ENCODE data around the gene C1orf74. TPM values are rescaled to one million over a fixed set of nuclear protein-coding genes. Genes with fewer than 3 reads are reported as not detected.
A peak's percentile ranks its signal among the peaks of the same experiment; 100 is the strongest.

C1orf74 gene
- total RNA-seq, 1 donor from 2014 or later, result 2.2 TPM

GRCh38 chr1:209770636-209771415 is 13.5 kb downstream of the C1orf74 start:
- Histone ChIP-seq H3K4me3 (ENCODE audit: insufficient read depth, low read depth, low read length) (no peak overlapping the region), H3K4me1 (ENCODE audit: insufficient read depth, low read length) (peaks cover 23% of the 10 kb centered on the region), H3K4me2 (ENCODE audit: low read length) (no peak overlapping the region), H3K36me3 (ENCODE audit: insufficient read depth, low read length) (no peaks in the 10 kb centered on the region), H3K9me3 (ENCODE audit: insufficient read depth, low read depth, low read length) (no peaks in the 10 kb centered on the region), H3K79me2 (ENCODE audit: insufficient read depth, low read length) (no peaks in the 10 kb centered on the region), H3K27me3 (ENCODE audit: insufficient read depth, low read length) (no peaks in the 10 kb centered on the region), H3K9ac (ENCODE audit: low read length) (no peak overlapping the region), H3K27ac (ENCODE audit: low read depth, low read length) (no peak overlapping the region), H4K20me1 (ENCODE audit: insufficient read depth, low read length) (no peaks in the 10 kb centered on the region), H2AFZ (ENCODE audit: low read depth, low read length) (no peak overlapping the region)
- Mint-ChIP-seq H3K4me3 (ENCODE audit: unreplicated experiment) (no peak overlapping the region), H3K27ac (ENCODE audit: unreplicated experiment) (no peak overlapping the region), H3K9me3 (ENCODE audit: unreplicated experiment) (no peaks in the 10 kb centered on the region), H3K27me3 (ENCODE audit: low read depth, unreplicated experiment) (peaks cover 2% of the 10 kb centered on the region), H3K4me1 (ENCODE audit: low read depth, unreplicated experiment) (peaks cover 7% of the 10 kb centered on the region), H3K36me3 (ENCODE audit: low read depth, unreplicated experiment) (no peaks in the 10 kb centered on the region)
- FAIRE-seq (no peak), DNase-seq (ENCODE audit: low read depth) (no peak)
- no peak for TF ChIP-seq CTCF (IDR thresholded peaks at IDR 0.05; ENCODE audit: insufficient read depth, low read depth, low read length)
- no peak for TF ChIP-seq EZH2 (IDR thresholded peaks at IDR 0.05; ENCODE audit: insufficient read depth, low read length)

- H3K27me3 ChIP-seq (ENCODE audit: insufficient read depth, low read length), result no peaks in the 10 kb centered on the region
- no peak overlapping the region for H3K4me3 Mint-ChIP-seq (ENCODE audit: unreplicated experiment)
- peak overlapping the region; percentile 69 for H3K4me2 ChIP-seq (ENCODE audit: low read length)
- DNase-seq (ENCODE audit: low read depth), result peak; percentile 12
- no peaks in the 10 kb centered on the region for H3K36me3 Mint-ChIP-seq (ENCODE audit: low read depth, unreplicated experiment)
- H3K36me3 ChIP-seq (ENCODE audit: insufficient read depth, low read length), result no peaks in the 10 kb centered on the region
- no peaks in the 10 kb centered on the region for H4K20me1 ChIP-seq (ENCODE audit: insufficient read depth, low read length)
- peak overlapping the region; percentile 60 for H3K9ac ChIP-seq (ENCODE audit: low read length)
- no peaks in the 10 kb centered on the region for H3K9me3 Mint-ChIP-seq (ENCODE audit: unreplicated experiment)
- peaks cover 2% of the 10 kb centered on the region for H3K27me3 Mint-ChIP-seq (ENCODE audit: low read depth, unreplicated experiment)
- H3K79me2 ChIP-seq (ENCODE audit: insufficient read depth, low read length), result no peaks in the 10 kb centered on the region
- no peak overlapping the region for H3K4me3 ChIP-seq (ENCODE audit: insufficient read depth, low read depth, low read length)
- peaks cover 23% of the 10 kb centered on the region for H3K4me1 ChIP-seq (ENCODE audit: insufficient read depth, low read length)
- H3K9me3 ChIP-seq (ENCODE audit: insufficient read depth, low read depth, low read length), result no peaks in the 10 kb centered on the region
- H3K27ac Mint-ChIP-seq (ENCODE audit: unreplicated experiment), result no peak overlapping the region
- FAIRE-seq, result no peak
- peak overlapping the region; percentile 88 for H3K27ac ChIP-seq (ENCODE audit: low read depth, low read length)
- no peak for TF ChIP-seq EZH2 (IDR thresholded peaks at IDR 0.05; ENCODE audit: insufficient read depth, low read length)
- TF ChIP-seq CTCF (IDR thresholded peaks at IDR 0.05; ENCODE audit: insufficient read depth, low read depth, low read length), result no peak
- peak overlapping the region; percentile 73 for H2AFZ ChIP-seq (ENCODE audit: low read depth, low read length)
- peaks cover 7% of the 10 kb centered on the region for H3K4me1 Mint-ChIP-seq (ENCODE audit: low read depth, unreplicated experiment)
Measured at GRCh38 chr1:209769971-209770370, 14.4 kb downstream of the C1orf74 start.

Data from astrocyte (in vitro differentiated cells and primary cell).